SK-N-SH treated with all-trans-retinoic acid at 6 μM for 48 hours (cell line): Measurements from ENCODE around the gene PLCL2.
"Not testable (repeated sequence)": the region's sequence is repeated elsewhere in the genome, so short reads cannot be mapped to it uniquely, and the experiment has no call there.

Experiments used
- ATAC-seq: fragments of 200-7000 bp; cut with Tn5 transposase; 3 replicates; pipeline ENCODE4 v1.9.1; 2020; ENCODE audit warnings: mild to moderate bottlenecking, moderate library complexity
- ARNTL ChIP-seq: fragments of 450-650 bp; formaldehyde crosslinking; IDR thresholded peaks from 2 replicates; pipeline ENCODE4 v1.5.0; 2020; ENCODE audit warnings: low read depth, mild to moderate bottlenecking, moderate library complexity, borderline replicate concordance
- BACH2 ChIP-seq: fragments of 250-450 bp; sonication (Bioruptor Pico); IDR thresholded peaks from 2 replicates; pipeline ENCODE4 v1.9.0; 2021; ENCODE audit warnings: mild to moderate bottlenecking, borderline replicate concordance
- CREB5 ChIP-seq: fragments of 250-450 bp; sonication (Bioruptor Pico); IDR thresholded peaks from 2 replicates; pipeline ENCODE4 v1.5.1; 2020; ENCODE audit warnings: low read depth, mild to moderate bottlenecking, moderate library complexity
- CSDC2 ChIP-seq: fragments of 250-450 bp; sonication (Bioruptor Pico); IDR thresholded peaks from 2 replicates; pipeline ENCODE4 v1.5.0; 2020; ENCODE audit warnings: mild to moderate bottlenecking, moderate library complexity
- CSRNP3 ChIP-seq: fragments of 250-450 bp; sonication (Bioruptor Pico); IDR thresholded peaks from 2 replicates; pipeline ENCODE4 v1.5.1; 2021; ENCODE audit warnings: mild to moderate bottlenecking, moderate library complexity
- ESRRG ChIP-seq: fragments of 250-450 bp; sonication (Bioruptor Pico); IDR thresholded peaks from 2 replicates; pipeline ENCODE4 v1.6.1; 2021; ENCODE audit warnings: mild to moderate bottlenecking
- GLIS3 ChIP-seq: fragments of 250-450 bp; sonication (Bioruptor Pico); IDR thresholded peaks from 2 replicates; pipeline ENCODE4 v1.5.0; 2020; ENCODE audit warnings: mild to moderate bottlenecking, moderate library complexity
- PATZ1 ChIP-seq: fragments of 250-450 bp; sonication (Bioruptor Pico); IDR thresholded peaks from 2 replicates; pipeline ENCODE4 v1.8.0; 2020; ENCODE audit warnings: mild to moderate bottlenecking, moderate library complexity, borderline replicate concordance
- PPARA ChIP-seq: fragments of 250-450 bp; sonication (Bioruptor Pico); IDR thresholded peaks from 2 replicates; pipeline ENCODE4 v1.5.0; 2020; ENCODE audit warnings: mild to moderate bottlenecking, borderline replicate concordance
- RARB ChIP-seq: fragments of 250-450 bp; sonication (Bioruptor Pico); IDR thresholded peaks from 2 replicates; pipeline ENCODE4 v1.8.0; 2021; ENCODE audit warnings: mild to moderate bottlenecking, moderate library complexity
- SNAI2 ChIP-seq: fragments of 250-450 bp; sonication (Bioruptor Pico); IDR thresholded peaks from 2 replicates; pipeline ENCODE4 v1.5.0; 2020; ENCODE audit warnings: mild to moderate bottlenecking, moderate library complexity
- TCF4 ChIP-seq: fragments of 250-450 bp; sonication (Bioruptor Pico); IDR thresholded peaks from 2 replicates; pipeline ENCODE4 v1.8.0; 2021; ENCODE audit warnings: mild to moderate bottlenecking, moderate library complexity, borderline replicate concordance
- TSHZ2 ChIP-seq: fragments of 250-450 bp; sonication (Bioruptor Pico); IDR thresholded peaks from 2 replicates; pipeline ENCODE4 v1.5.0; 2020; ENCODE audit warnings: mild to moderate bottlenecking, moderate library complexity
- ZC3H10 ChIP-seq: fragments of 250-450 bp; sonication (Bioruptor Pico); IDR thresholded peaks from 2 replicates; pipeline ENCODE4 v1.5.1; 2021; ENCODE audit warnings: mild to moderate bottlenecking, moderate library complexity
- ZFP3 ChIP-seq: fragments of 250-450 bp; sonication (Bioruptor Pico); IDR thresholded peaks from 2 replicates; pipeline ENCODE4 v1.5.0; 2020; ENCODE audit warnings: mild to moderate bottlenecking, moderate library complexity
- ZNF565 ChIP-seq: fragments of 450-650 bp; formaldehyde crosslinking; conservative IDR thresholded peaks from 2 replicates; pipeline ENCODE4 v1.5.0; 2020; ENCODE audit warnings: low read depth, mild to moderate bottlenecking, moderate library complexity
- ZNF70 ChIP-seq: fragments of 450-650 bp; formaldehyde crosslinking; IDR thresholded peaks from 2 replicates; pipeline ENCODE4 v1.5.0; 2020; ENCODE audit warnings: mild to moderate bottlenecking, moderate library complexity
- ZNF8 ChIP-seq: fragments of 450-650 bp; formaldehyde crosslinking; IDR thresholded peaks from 2 replicates; pipeline ENCODE4 v1.5.0; 2020; ENCODE audit warnings: mild to moderate bottlenecking, moderate library complexity

The PLCL2 gene

GRCh38 chr3:17091910-17092582 lies 207.3 kb downstream of the PLCL2 start (continued):
- TF ChIP-seq PATZ1 = no peak
- TF ChIP-seq SNAI2 (CRISPR knock-in tag) = no peak
- no peak for TF ChIP-seq RARB (CRISPR knock-in tag)
- no peak for TF ChIP-seq PPARA (CRISPR knock-in tag)
- no peak for TF ChIP-seq GLIS3 (CRISPR knock-in tag)

GRCh38 chr3:17092583-17092933 lies 207.8 kb downstream of the PLCL2 start:
- no peak for ATAC-seq
- TF ChIP-seq ZNF70 (no peak), TCF4 (CRISPR knock-in tag) (no peak), ZNF8 (CRISPR knock-in tag) (no peak), ZC3H10 (CRISPR knock-in tag) (no peak), PPARA (CRISPR knock-in tag) (no peak), CSRNP3 (CRISPR knock-in tag) (no peak), ESRRG (CRISPR knock-in tag) (no peak), GLIS3 (CRISPR knock-in tag) (no peak), SNAI2 (CRISPR knock-in tag) (no peak), BACH2 (CRISPR knock-in tag) (no peak)
- TF ChIP-seq, all 23 proteins: peak for 0

GRCh38 chr3:17094551-17094950 lies 209.8 kb downstream of the PLCL2 start:
- TF ChIP-seq CSRNP3 (CRISPR knock-in tag) (no peak), ZNF70 (no peak), PATZ1 (no peak), CSDC2 (CRISPR knock-in tag) (no peak), CREB5 (CRISPR knock-in tag) (no peak), SNAI2 (CRISPR knock-in tag) (no peak), ZFP3 (CRISPR knock-in tag) (no peak)
- ATAC-seq = no peak

GRCh38 chr3:17103579-17103978 lies 218.8 kb downstream of the PLCL2 start:
- no peak for TF ChIP-seq ARNTL (CRISPR knock-in tag)
- TF ChIP-seq GLIS3 (CRISPR knock-in tag) = no peak
- no peak for TF ChIP-seq PATZ1
- TF ChIP-seq TSHZ2 = no peak
- no peak for TF ChIP-seq ZFP3 (CRISPR knock-in tag)
- no peak for TF ChIP-seq ZNF565 (CRISPR knock-in tag)
- no peak for TF ChIP-seq CSDC2 (CRISPR knock-in tag)
- no peak for TF ChIP-seq ZNF70
- no peak for TF ChIP-seq CREB5 (CRISPR knock-in tag)
- no peak for ATAC-seq

GRCh38 chr3:17106801-17107200 lies 222.0 kb downstream of the PLCL2 start:
- ATAC-seq = not testable (repeated sequence)
